Central memory CD4-positive, alpha-beta T cell (primary cell): ENCODE data around the gene IPO7.
"Not testable (repeated sequence)": the region's sequence is repeated elsewhere in the genome, so short reads cannot be mapped to it uniquely, and the experiment has no call there.

Experiments
- DNase-seq: peaks from one replicate; pipeline ENCODE4 v3.0.0; 2022
- total RNA-seq, 3 experiments: gene quantifications; one replicate each; lab custom pipeline; 2026; lab: John Stamatoyannopoulos, UW

The IPO7 gene
- total RNA-seq: 106 to 482 (median 190) reads per million in 3 experiments

- peak; percentile 84 for DNase-seq
These were observed at the start of gene IPO7 for GRCh38 chr11:9384535-9385326. Gene IPO7 (plus strand): TSS chr11:9384652. CDS start chr11:9384764, 112 bp downstream.

GRCh38 chr11:9341638-9342178 lies 42.7 kb upstream of the IPO7 start:
- DNase-seq: no peak

DNA sequence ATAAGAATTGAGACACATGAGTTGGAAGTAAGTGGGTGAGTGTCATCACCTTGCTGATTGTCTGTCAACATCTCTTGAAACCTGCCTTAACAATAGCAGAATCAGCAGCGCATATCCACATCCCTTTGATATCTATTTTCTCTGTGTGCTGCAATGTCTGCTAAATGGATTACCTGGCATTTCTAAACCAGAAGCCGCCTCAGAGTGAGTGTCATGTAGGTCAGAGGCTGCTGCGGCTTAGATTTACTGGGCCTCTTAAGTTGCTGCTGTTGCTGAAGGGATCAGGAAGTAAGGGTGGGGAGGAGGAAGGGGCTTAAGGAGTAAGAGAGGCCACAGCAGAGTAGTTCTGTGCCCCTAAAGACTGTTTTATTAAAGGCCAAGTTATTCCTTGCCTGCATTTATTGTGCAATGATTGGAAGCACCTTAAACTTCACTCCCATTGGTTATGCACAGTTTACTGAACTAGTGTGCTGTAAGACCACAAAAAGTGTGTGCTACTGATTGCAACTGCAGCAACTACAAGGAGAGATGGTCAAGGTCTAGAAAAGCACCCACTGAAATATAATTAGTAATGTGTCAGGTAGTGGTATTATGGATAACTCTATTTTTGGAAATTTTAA lies 40.3 kb upstream of the IPO7 start:
- peak; percentile 4 for DNase-seq

DNA sequence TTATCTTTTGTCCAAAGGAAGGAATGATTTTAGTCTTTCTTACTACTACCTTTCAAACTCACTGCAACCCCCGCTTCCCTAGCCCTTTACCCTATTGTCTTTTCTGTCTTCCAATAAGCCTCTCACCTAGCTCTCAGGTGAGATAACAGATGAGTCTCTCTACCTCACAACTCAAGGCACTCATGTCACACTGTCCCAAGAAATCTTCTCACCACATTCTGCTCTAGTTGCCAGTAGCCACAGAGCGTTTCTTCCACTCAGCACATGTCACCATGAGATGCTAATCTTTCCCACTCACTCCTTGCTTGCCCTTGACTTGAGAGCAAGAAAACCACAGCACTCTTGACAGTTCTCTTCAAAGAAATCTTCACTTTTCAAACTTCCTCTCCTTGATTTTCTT lies 37.4 kb upstream of the IPO7 start:
- DNase-seq: peak; percentile 12

DNA sequence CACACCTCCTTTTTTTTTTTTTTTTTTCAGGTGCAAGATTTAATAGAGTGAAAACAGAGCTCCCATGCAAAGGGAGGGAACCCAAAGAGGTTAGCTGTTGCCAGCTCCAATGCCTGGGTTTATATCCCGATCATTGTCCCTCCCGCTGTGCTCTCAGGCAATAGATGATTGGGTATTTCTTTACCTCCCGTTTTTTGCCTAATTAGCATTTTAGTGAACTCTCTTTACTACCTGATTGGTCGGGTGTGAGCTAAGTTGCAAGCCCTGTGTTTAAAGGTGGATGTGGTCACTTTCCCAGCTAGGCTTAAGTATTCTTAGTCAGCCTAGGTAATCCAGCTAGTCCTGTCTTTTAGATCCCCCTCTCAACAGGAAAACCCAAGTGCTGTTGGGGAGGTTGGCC lies 36.7 kb upstream of the IPO7 start:
- DNase-seq: not testable (repeated sequence)

- DNase-seq: no peak
These were observed 33.1 kb upstream of the IPO7 start for GRCh38 chr11:9351321-9351881.

- DNase-seq: no peak
These were observed 27.4 kb upstream of the IPO7 start for GRCh38 chr11:9357041-9357440.

- DNase-seq: not testable (repeated sequence)
These were observed 23.4 kb upstream of the IPO7 start for GRCh38 chr11:9360862-9361622.

- DNase-seq: no peak
These were observed 22.0 kb upstream of the IPO7 start for GRCh38 chr11:9362393-9362863.

DNA sequence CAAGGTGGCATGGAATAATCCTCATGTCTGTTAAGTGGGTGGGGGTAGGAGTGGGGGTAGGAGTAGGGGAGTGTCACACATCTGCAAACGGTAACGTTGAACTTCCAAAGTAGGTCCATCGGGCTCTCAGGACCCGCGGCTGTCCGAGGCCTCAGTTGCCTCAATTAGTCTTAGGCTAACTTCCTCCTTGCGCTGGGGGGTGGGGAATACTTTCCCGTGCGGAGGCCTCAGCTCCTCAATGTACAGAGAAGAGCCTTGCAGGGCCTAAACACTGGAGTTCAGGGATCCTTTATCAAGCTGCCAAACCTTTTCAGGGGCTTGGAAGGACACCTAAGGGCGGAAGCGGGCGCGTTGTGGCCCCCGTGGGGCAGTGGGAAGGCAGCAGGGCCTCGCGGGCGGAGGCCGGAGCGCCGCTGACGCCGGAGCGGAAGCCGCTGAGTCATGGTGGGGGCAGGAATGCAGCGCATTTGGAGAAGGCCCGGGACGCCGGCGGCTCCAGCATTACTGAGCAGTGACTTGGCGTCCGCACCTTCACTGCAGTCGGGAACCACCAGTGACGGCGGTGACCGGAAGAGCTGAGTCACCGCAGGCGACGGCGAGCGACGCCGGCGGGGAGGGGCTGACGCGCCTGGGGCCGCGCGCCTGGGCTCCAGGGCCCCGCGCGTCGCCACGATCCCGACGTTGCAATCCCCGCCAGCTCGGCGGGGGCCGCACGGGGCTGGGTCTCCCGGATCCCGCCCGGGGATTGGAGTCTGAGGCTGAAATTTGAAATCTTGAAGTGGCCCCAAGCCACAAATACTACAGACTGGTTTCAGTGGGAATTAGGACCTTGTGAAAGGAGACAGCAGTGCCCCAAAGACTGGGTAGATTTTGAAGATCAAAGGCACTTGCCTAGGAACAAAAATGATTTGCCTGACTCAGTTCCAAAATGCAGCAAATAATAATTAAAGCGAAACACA lies 20.2 kb upstream of the IPO7 start:
- DNase-seq: peak; percentile 66

DNA sequence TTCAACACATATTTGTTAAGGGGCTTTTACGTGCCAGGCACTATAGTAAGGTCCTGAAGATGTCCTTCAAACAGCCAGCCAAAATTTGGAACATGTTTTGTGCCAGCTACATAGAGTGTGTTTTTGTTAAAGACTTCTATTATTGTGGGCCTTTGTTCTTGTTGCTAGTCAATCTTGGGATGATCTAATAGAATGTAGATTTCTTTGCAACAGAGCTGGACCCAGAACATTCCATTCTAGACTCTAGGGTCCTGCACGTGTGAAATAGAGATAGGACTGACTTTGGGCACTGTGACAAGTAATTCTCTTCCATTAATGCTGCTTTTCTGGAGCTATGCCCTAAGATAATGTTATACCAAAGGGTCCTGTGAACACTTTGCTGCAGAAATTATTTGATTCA lies 16.9 kb upstream of the IPO7 start:
- no peak for DNase-seq

- DNase-seq: no peak
These were observed 7.4 kb upstream of the IPO7 start for GRCh38 chr11:9377036-9377435.

GRCh38 chr11:9379041-9379440 lies 5.4 kb upstream of the IPO7 start:
- DNase-seq: no peak

DNA sequence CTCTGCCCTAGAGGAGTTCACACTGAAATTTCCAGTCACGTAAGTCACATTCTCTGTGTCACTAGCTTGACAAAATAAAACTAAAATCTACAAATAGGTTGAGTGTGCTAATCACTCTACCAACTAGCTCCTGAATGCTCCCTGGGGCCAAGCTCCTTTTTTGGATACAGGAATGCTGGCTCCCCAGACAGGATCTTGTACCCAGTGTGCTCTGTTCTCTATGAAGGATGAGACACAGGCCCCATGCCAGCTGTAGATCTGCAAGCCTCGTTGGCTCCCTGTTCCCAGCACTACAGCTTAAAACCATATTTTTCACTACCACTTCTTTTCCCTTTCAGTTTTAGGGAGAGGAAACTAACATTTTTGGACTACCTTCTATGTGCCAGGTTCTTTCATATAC lies 3.7 kb upstream of the IPO7 start:
- DNase-seq: no peak

- DNase-seq: no peak
These were observed 961 bp downstream of the IPO7 start for GRCh38 chr11:9385327-9385899.

GRCh38 chr11:9386086-9386485 lies 1.6 kb downstream of the IPO7 start:
- DNase-seq: no peak

DNA sequence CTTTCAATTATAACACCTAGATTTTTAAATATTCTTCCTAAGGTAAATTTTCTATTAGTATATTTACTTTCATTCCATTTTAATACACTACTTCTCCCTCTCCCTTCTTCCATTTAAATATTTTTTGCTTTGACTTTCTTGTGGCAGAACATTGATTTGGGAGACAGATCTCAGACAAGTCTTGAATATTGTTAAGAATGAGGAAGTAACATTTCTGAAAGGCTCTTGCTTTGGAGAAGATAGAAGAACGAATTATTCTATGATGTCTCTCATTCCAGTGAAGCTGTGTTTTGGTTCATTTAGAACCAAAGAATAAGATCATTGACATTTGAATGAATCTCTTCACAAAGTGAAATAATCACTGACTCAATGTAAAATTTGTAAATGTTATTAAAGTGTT lies 2.4 kb downstream of the IPO7 start:
- DNase-seq: no peak

DNA sequence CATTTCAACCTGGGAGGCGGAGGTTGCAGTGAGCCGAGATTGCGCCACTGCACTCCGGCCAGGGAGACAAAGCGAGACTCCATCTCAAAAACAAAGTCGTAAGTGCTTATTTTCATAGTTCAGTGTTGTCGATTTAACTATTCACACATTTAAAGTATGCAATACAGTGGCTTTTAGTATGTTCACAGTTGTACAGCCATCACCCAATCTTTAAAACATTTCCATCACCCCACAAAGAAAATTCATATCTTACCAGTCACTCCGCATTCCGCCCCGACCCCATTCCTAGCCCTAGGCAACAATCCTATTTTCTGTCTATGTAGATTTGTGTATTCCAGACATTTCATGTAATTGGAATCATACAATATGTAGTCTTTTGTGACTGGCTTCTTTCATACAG lies 11.9 kb downstream of the IPO7 start:
- DNase-seq: no peak

- DNase-seq: no peak
These were observed 12.3 kb downstream of the IPO7 start for GRCh38 chr11:9396752-9397151.

GRCh38 chr11:9397746-9398680 lies 13.6 kb downstream of the IPO7 start:
- no peak for DNase-seq
